HepG2 (cell line): ENCODE measurements around the gene ZC3H18. TPM values are rescaled to one million over a fixed set of nuclear protein-coding genes. Genes with fewer than 3 reads are reported as not detected.

Source experiments
- BRCA1 ChIP-seq: sonication (generic); formaldehyde crosslinking; IDR thresholded peaks from 2 replicates; pipeline ENCODE4 v1.4.0; 2020; ENCODE audit warnings: missing genetic modification reagents
- CHD2 ChIP-seq: IDR thresholded peaks from 2 replicates; pipeline ENCODE4 v1.6.1; 2011; ENCODE audit warnings: low read depth, low read length, improper control_type of control experiment
- ELF4 ChIP-seq: sonication (generic); formaldehyde crosslinking; IDR thresholded peaks from 2 replicates; pipeline ENCODE4 v1.5.0; 2020; ENCODE audit warnings: missing genetic modification reagents, mild to moderate bottlenecking, moderate library complexity, borderline replicate concordance
- GTF3A ChIP-seq: sonication (generic); formaldehyde crosslinking; conservative IDR thresholded peaks from 2 replicates; pipeline ENCODE4 v1.4.0; 2020; ENCODE audit warnings: mild to moderate bottlenecking, missing genetic modification reagents
- MIER2 ChIP-seq: IDR thresholded peaks from 2 replicates; pipeline ENCODE4 v1.6.1; 2016; ENCODE audit warnings: missing biosample characterization, missing genetic modification reagents
- NFKB2 ChIP-seq: sonication (generic); formaldehyde crosslinking; IDR thresholded peaks from 2 replicates; pipeline ENCODE4 v1.4.0; 2020; ENCODE audit warnings: missing genetic modification reagents, borderline replicate concordance
- PHB2 ChIP-seq: fragments of 450-650 bp; IDR thresholded peaks from 2 replicates; pipeline ENCODE4 v1.6.1; 2018; ENCODE audit not compliant: partially characterized antibody
- SIN3B ChIP-seq: fragments of 150-350 bp; IDR thresholded peaks from 2 replicates; pipeline ENCODE4 v1.6.1; 2014; ENCODE audit warnings: low read length
- SP1 ChIP-seq, 2 experiments: fragments of 450-650 bp in 1 of 2; sonication (generic) in 1 of 2; formaldehyde crosslinking in 1 of 2; IDR thresholded peaks; 2 replicates each; pipeline versions ENCODE4 v1.4.0 to v1.6.1; 2016 to 2020; ENCODE audit warnings: missing genetic modification reagents in 1 of 2
- TCF12 ChIP-seq, 2 experiments: fragments of 450-650 bp in 1 of 2; sonication (generic) in 1 of 2; formaldehyde crosslinking in 1 of 2; IDR thresholded peaks; 2 replicates each; pipeline versions ENCODE4 v1.6.1 to v1.8.0; 2017 to 2022; ENCODE audit warnings: antibody characterized with exemption in 1 of 2, mild to moderate bottlenecking in 1 of 2, missing genetic modification reagents in 1 of 2, moderate library complexity in 1 of 2
- YEATS2 ChIP-seq: sonication (generic); formaldehyde crosslinking; IDR thresholded peaks from 2 replicates; pipeline ENCODE4 v1.4.0; 2020; ENCODE audit warnings: missing genetic modification reagents, borderline replicate concordance
- ZFX ChIP-seq: sonication (generic); formaldehyde crosslinking; IDR thresholded peaks from 2 replicates; pipeline ENCODE4 v1.4.0; 2020; ENCODE audit warnings: mild to moderate bottlenecking, low read depth, missing genetic modification reagents, moderate library complexity
- ZKSCAN8 ChIP-seq: IDR thresholded peaks from 2 replicates; pipeline ENCODE4 v1.6.1; 2016; ENCODE audit warnings: borderline replicate concordance, missing genetic modification reagents, missing compliant biosample characterization
- ZNF136 ChIP-seq: sonication (generic); formaldehyde crosslinking; IDR thresholded peaks from 2 replicates; pipeline ENCODE4 v1.8.1; 2022; ENCODE audit warnings: low read depth, mild to moderate bottlenecking, moderate library complexity, missing genetic modification reagents
- ZNF138 ChIP-seq: sonication (generic); formaldehyde crosslinking; IDR thresholded peaks from 2 replicates; pipeline ENCODE4 v1.5.0; 2020; ENCODE audit warnings: mild to moderate bottlenecking, low read depth, missing genetic modification reagents
- ZNF451 ChIP-seq: sonication (generic); formaldehyde crosslinking; IDR thresholded peaks from 2 replicates; pipeline ENCODE4 v1.5.0; 2020; ENCODE audit warnings: mild to moderate bottlenecking, missing genetic modification reagents
- ZNF543 ChIP-seq: sonication (generic); formaldehyde crosslinking; IDR thresholded peaks from 2 replicates; pipeline ENCODE4 v1.4.0; 2020; ENCODE audit warnings: mild to moderate bottlenecking, missing genetic modification reagents
- ZSCAN22 ChIP-seq: sonication (generic); formaldehyde crosslinking; IDR thresholded peaks from 2 replicates; pipeline ENCODE4 v1.4.0; 2020; ENCODE audit warnings: mild to moderate bottlenecking, missing genetic modification reagents
- polyA plus RNA-seq, 8 experiments: library from polyadenylated mRNA; depleted of rRNA in 3 of 8; stranded (reverse) in 7 of 8; unstranded in 1 of 8; fragments of >200 nt; fragmentation: Illumina TruSeq in 4 of 8; extraction: Trizol in 4 of 8; gene quantifications; 2 replicates each; pipeline versions ENCODE4 v1.2.1 to v1.2.3, GENCODE V29; 2011 to 2016; ENCODE audit warnings: low read depth in 4 of 8, missing spikeins in 1 of 8, mixed read lengths in 1 of 8; ENCODE audit not compliant: insufficient read depth in 1 of 8
- total RNA-seq, 5 experiments: library from RNA; depleted of rRNA; stranded (reverse); fragments of >200 nt; fragmentation: Illumina TruSeq; extraction: Trizol; gene quantifications; 2 replicates each; pipeline ENCODE4 v1.2.3, GENCODE V29; 2016; ENCODE audit warnings: low read depth in 1 of 5
- TF ChIP-seq, protein P1 (sequence below): sonication (generic); formaldehyde crosslinking; IDR thresholded peaks from 2 replicates; pipeline ENCODE4 v1.8.0; 2022; ENCODE audit warnings: mild to moderate bottlenecking, missing genetic modification reagents, moderate library complexity
- TF ChIP-seq, protein P2 (sequence below): sonication (generic); formaldehyde crosslinking; IDR thresholded peaks from 2 replicates; pipeline ENCODE4 v1.4.0; 2020; ENCODE audit warnings: missing genetic modification reagents
- TF ChIP-seq, protein P3 (sequence below): sonication (generic); formaldehyde crosslinking; IDR thresholded peaks from 2 replicates; pipeline ENCODE4 v1.4.0; 2020; ENCODE audit warnings: mild to moderate bottlenecking, missing genetic modification reagents, borderline replicate concordance
- TF ChIP-seq, protein P4 (sequence below): sonication (generic); formaldehyde crosslinking; IDR thresholded peaks from 2 replicates; pipeline ENCODE4 v1.5.1; 2020; ENCODE audit warnings: mild to moderate bottlenecking, missing genetic modification reagents, moderate library complexity
- TF ChIP-seq, protein P5 (sequence below): sonication (generic); formaldehyde crosslinking; IDR thresholded peaks from 2 replicates; pipeline ENCODE4 v1.8.1; 2023; ENCODE audit warnings: missing genetic modification reagents, mild to moderate bottlenecking, borderline replicate concordance

Gene ZC3H18
- total and polyA plus RNA-seq, 2 of the 13 experiments (the other 11 are each of a cell fraction or from before 2014, with no cell fraction given), result 11.2 to 27.4 TPM

DNA sequence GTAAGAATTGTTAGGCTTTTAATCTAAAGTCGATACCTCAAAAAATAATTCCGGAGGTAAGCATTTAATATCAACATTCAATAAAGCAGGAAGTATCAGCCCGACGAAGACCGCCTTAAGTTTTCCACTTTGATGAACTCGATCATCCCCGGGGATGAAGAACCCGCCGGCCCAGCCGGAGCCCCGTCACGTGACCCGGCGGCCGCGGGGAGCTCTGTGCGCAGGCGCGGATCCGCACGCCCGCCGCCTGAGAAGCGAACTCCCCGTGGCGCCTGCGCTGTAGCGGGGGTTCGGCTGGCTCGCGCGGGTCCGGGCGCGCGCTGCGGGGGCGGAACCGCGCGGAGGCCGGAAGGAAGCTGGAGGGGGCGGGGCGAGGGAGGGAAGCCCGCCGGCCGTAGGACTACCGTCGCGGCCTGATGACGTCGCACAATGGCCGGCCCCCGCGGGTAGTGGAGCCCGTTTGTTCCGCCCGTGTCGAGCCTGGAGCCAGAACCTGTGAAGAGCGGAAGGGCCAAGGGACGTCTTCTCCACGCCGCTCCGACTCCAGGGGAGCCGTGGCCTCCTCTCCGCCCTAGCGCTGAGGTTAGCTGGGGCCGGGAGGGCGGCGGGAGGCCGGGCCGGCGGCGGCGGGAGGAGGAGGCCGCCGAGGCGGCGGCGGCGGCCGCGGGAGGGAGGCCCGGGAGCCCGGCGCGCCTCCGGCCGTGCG, at the start of gene ZC3H18 (continued):
- TF ChIP-seq TCF12 (IDR thresholded peaks at IDR 0.05) (no peak), TCF12 (CRISPR knock-in tag; IDR thresholded peaks at IDR 0.05) (peak; percentile 44), ZNF543 (CRISPR knock-in tag) (peak; percentile 40; the same call in 1 of the 2 replicates), ZKSCAN8 (no peak), SP1 (IDR thresholded peaks at IDR 0.05) (no peak), SP1 (CRISPR knock-in tag; IDR thresholded peaks at IDR 0.05) (peak; percentile 95), ZSCAN22 (CRISPR knock-in tag) (0 out of 2 replicates have a peak, but pooled peaks have one; percentile 52), PHB2 (no peak), BRCA1 (CRISPR knock-in tag) (0 out of 2 replicates have a peak, but pooled peaks have one; percentile 76), GTF3A (CRISPR knock-in tag) (no peak; the same call in 1 of the 2 replicates), MIER2 (CRISPR knock-in tag) (no peak), NFKB2 (peak; percentile 77; the same call in 1 of the 2 replicates), ELF4 (CRISPR knock-in tag) (peak; percentile 71; the same call in 1 of the 2 replicates), ZNF451 (no peak), SIN3B (peak; percentile 95), YEATS2 (CRISPR knock-in tag) (peak; percentile 82; the same call in 1 of the 2 replicates), ZNF138 (CRISPR knock-in tag) (peak; percentile 5; the same call in 1 of the 2 replicates), CHD2 (0 out of 2 replicates have a peak, but pooled peaks have one; percentile 54), ZNF136 (no peak), ZFX (CRISPR knock-in tag) (peak; percentile 96)
- TF ChIP-seq, protein P1, sequence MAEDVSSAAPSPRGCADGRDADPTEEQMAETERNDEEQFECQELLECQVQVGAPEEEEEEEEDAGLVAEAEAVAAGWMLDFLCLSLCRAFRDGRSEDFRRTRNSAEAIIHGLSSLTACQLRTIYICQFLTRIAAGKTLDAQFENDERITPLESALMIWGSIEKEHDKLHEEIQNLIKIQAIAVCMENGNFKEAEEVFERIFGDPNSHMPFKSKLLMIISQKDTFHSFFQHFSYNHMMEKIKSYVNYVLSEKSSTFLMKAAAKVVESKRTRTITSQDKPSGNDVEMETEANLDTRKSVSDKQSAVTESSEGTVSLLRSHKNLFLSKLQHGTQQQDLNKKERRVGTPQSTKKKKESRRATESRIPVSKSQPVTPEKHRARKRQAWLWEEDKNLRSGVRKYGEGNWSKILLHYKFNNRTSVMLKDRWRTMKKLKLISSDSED (CRISPR knock-in tag), result no peak
- TF ChIP-seq, protein P2, sequence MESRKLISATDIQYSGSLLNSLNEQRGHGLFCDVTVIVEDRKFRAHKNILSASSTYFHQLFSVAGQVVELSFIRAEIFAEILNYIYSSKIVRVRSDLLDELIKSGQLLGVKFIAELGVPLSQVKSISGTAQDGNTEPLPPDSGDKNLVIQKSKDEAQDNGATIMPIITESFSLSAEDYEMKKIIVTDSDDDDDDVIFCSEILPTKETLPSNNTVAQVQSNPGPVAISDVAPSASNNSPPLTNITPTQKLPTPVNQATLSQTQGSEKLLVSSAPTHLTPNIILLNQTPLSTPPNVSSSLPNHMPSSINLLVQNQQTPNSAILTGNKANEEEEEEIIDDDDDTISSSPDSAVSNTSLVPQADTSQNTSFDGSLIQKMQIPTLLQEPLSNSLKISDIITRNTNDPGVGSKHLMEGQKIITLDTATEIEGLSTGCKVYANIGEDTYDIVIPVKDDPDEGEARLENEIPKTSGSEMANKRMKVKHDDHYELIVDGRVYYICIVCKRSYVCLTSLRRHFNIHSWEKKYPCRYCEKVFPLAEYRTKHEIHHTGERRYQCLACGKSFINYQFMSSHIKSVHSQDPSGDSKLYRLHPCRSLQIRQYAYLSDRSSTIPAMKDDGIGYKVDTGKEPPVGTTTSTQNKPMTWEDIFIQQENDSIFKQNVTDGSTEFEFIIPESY, result peak; percentile 42; the same call in 1 of the 2 replicates
- TF ChIP-seq, protein P3, sequence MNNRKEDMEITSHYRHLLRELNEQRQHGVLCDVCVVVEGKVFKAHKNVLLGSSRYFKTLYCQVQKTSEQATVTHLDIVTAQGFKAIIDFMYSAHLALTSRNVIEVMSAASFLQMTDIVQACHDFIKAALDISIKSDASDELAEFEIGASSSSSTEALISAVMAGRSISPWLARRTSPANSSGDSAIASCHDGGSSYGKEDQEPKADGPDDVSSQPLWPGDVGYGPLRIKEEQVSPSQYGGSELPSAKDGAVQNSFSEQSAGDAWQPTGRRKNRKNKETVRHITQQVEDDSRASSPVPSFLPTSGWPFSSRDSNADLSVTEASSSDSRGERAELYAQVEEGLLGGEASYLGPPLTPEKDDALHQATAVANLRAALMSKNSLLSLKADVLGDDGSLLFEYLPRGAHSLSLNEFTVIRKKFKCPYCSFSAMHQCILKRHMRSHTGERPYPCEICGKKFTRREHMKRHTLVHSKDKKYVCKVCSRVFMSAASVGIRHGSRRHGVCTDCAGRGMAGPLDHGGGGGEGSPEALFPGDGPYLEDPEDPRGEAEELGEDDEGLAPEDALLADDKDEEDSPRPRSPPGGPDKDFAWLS, result no peak
- TF ChIP-seq, protein P4, sequence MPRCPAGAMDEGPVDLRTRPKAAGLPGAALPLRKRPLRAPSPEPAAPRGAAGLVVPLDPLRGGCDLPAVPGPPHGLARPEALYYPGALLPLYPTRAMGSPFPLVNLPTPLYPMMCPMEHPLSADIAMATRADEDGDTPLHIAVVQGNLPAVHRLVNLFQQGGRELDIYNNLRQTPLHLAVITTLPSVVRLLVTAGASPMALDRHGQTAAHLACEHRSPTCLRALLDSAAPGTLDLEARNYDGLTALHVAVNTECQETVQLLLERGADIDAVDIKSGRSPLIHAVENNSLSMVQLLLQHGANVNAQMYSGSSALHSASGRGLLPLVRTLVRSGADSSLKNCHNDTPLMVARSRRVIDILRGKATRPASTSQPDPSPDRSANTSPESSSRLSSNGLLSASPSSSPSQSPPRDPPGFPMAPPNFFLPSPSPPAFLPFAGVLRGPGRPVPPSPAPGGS, result no peak; the same call in 1 of the 2 replicates
- TF ChIP-seq, protein P5, sequence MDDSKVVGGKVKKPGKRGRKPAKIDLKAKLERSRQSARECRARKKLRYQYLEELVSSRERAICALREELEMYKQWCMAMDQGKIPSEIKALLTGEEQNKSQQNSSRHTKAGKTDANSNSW (CRISPR knock-in tag), result no peak; the same call in 1 of the 2 replicates
